ENCODE data around the gene FRMD5. TPM values are rescaled to one million over a fixed set of nuclear protein-coding genes. Genes with fewer than 3 reads are reported as not detected.
A peak's percentile ranks its signal among the peaks of the same experiment; 100 is the strongest.

FRMD5 gene
- polyA plus RNA-seq, 3 donors: not detected

- H3K36me3 ChIP-seq (replicated peaks in 1 of 2; ENCODE audit: control insufficient read depth in 1 of 2, insufficient read depth in 2 of 2, low read length in 2 of 2): no peaks in the 10 kb centered on the region
- H2AFZ ChIP-seq (ENCODE audit: insufficient read depth, low read depth, low read length, poor library complexity, severe bottlenecking): peak within 1 kb of the TSS; percentile 84
- no peak for TF ChIP-seq CTCF (IDR thresholded peaks at IDR 0.05)
- Mint-ChIP-seq H3K4me1 (peaks cover 35% of the 10 kb centered on the region), H3K9me3 (peaks cover 0 to 1% (median 0%) of the 10 kb centered on the region in 7 donors), H3K27ac (peak within 1 kb of the TSS; percentile 98 to 100 (median 99)), H3K4me3 (peak within 1 kb of the TSS; percentile 98 to 99), H3K27me3 (ENCODE audit: low read depth in 3 of 3) (peaks cover 0 to 4% (median 0%) of the 10 kb centered on the region in 3 donors), H3K36me3 (peaks cover 0 to 9% of the 10 kb centered on the region in 2 donors)
- peak within 1 kb of the TSS; percentile 79 to 95 (median 91) for H3K4me3 ChIP-seq (replicated peaks in 1 of 3; ENCODE audit: low read depth in 2 of 3, low read length in 3 of 3)
- H3K27me3 ChIP-seq (ENCODE audit: control insufficient read depth in 2 of 2, insufficient read depth in 2 of 2, low read length in 2 of 2): no peaks in the 10 kb centered on the region
- peak within 1 kb of the TSS; percentile 87 for H3K9ac ChIP-seq (ENCODE audit: insufficient read depth, low read length, poor library complexity, severe bottlenecking)
- 2% methylated on average over 32 of the region's 46 CpGs for WGBS (ENCODE audit: insufficient coverage)
- peaks cover 20 to 38% of the 10 kb centered on the region in 2 donors for H3K4me1 ChIP-seq (ENCODE audit: control insufficient read depth in 1 of 2, insufficient read depth in 2 of 2, low read length in 2 of 2)
- intact Hi-C loops (cut with micrococcal nuclease): loop anchor here (5.0 kb wide), 1 partner anchor 32 kb away; the partner anchor contains the start of gene SERF2 (in 2 of the 2)
- H3K4me2 ChIP-seq (replicated peaks; ENCODE audit: extremely low read depth, low read length, poor library complexity, severe bottlenecking): peak within 1 kb of the TSS; percentile 76
- DNase-seq: peak; percentile 94 to 97 (median 97)
- no peaks in the 10 kb centered on the region for H3K9me3 ChIP-seq (replicated peaks in 1 of 2; ENCODE audit: control insufficient read depth in 1 of 2, insufficient read depth in 1 of 2, low read length in 2 of 2)
- H4K20me1 ChIP-seq (ENCODE audit: insufficient read depth, low read length): no peaks in the 10 kb centered on the region
- H3K79me2 ChIP-seq (ENCODE audit: insufficient read depth, low read length): peaks cover 94% of the 10 kb centered on the region
- peak within 1 kb of the TSS; percentile 86 to 96 for H3K27ac ChIP-seq (ENCODE audit: low read depth in 1 of 2, low read length in 2 of 2)
These were observed 370.5 kb downstream of the FRMD5 start, which contains the start of gene MFAP1 for GRCh38 chr15:43824302-43825246. Gene MFAP1, minus strand, starts transcription at chr15:43824690. Its CDS starts 121 bp downstream, at chr15:43824569.

GRCh38 chr15:43821505-43821904 lies 373.6 kb downstream of the FRMD5 start:
- H3K27ac Mint-ChIP-seq: peak overlapping the region in 2 of 7 donors; percentile 5 to 43
- no peaks in the 10 kb centered on the region for H3K9me3 ChIP-seq (replicated peaks in 1 of 2; ENCODE audit: control insufficient read depth in 1 of 2, insufficient read depth in 1 of 2, low read length in 2 of 2)
- peaks cover 11 to 20% of the 10 kb centered on the region in 2 donors for H3K4me1 ChIP-seq (ENCODE audit: control insufficient read depth in 1 of 2, insufficient read depth in 2 of 2, low read length in 2 of 2)
- no peaks in the 10 kb centered on the region for H4K20me1 ChIP-seq (ENCODE audit: insufficient read depth, low read length)
- no peaks in the 10 kb centered on the region for H3K27me3 ChIP-seq (ENCODE audit: control insufficient read depth in 2 of 2, insufficient read depth in 2 of 2, low read length in 2 of 2)
- peaks cover 11 to 24% of the 10 kb centered on the region in 2 donors for H3K36me3 Mint-ChIP-seq
- no peak overlapping the region for H3K27ac ChIP-seq (ENCODE audit: low read depth in 1 of 2, low read length in 2 of 2)
- no peak overlapping the region for H3K4me3 ChIP-seq (replicated peaks in 1 of 3; ENCODE audit: low read depth in 2 of 3, low read length in 3 of 3)
- intact Hi-C loops (cut with micrococcal nuclease): no loop called here
- H3K9me3 Mint-ChIP-seq: peaks cover 0 to 3% (median 0%) of the 10 kb centered on the region in 7 donors
- H2AFZ ChIP-seq (ENCODE audit: insufficient read depth, low read depth, low read length, poor library complexity, severe bottlenecking): no peak overlapping the region
- TF ChIP-seq CTCF (IDR thresholded peaks at IDR 0.05): no peak
- peaks cover 0 to 4% (median 0%) of the 10 kb centered on the region in 3 donors for H3K27me3 Mint-ChIP-seq (ENCODE audit: low read depth in 3 of 3)
- peaks cover 20% of the 10 kb centered on the region for H3K4me1 Mint-ChIP-seq
- WGBS (ENCODE audit: insufficient coverage): no CpG with 5 or more reads among the region's 3 CpGs
- no peak for DNase-seq
- H3K79me2 ChIP-seq (ENCODE audit: insufficient read depth, low read length): peaks cover 93% of the 10 kb centered on the region
- H3K36me3 ChIP-seq (replicated peaks in 1 of 2; ENCODE audit: control insufficient read depth in 1 of 2, insufficient read depth in 2 of 2, low read length in 2 of 2): peaks cover 9 to 18% of the 10 kb centered on the region in 2 donors
- no peak overlapping the region for H3K4me3 Mint-ChIP-seq
- no peak overlapping the region for H3K9ac ChIP-seq (ENCODE audit: insufficient read depth, low read length, poor library complexity, severe bottlenecking)
- no peak overlapping the region for H3K4me2 ChIP-seq (replicated peaks; ENCODE audit: extremely low read depth, low read length, poor library complexity, severe bottlenecking)

Small RNA genes within 50 kb of the gene (small RNA-seq; reads per million reads assigned to genes)
- gene RF00019 (ENCODE audit: insufficient read length, low read depth): not detected

Other genes starting within 250 kb of the FRMD5 start
- gene GOLM2, start 93.4 kb upstream of the FRMD5 start, polyA plus RNA-seq: 10 to 100 TPM; 17.5 to 47.5 (median 34.4) TPM
- gene CTDSPL2, start 232.4 kb upstream of the FRMD5 start, polyA plus RNA-seq: 10 to 100 TPM; 18.1 to 31.4 (median 24.5) TPM